HFFc6 (cell line): ENCODE data around the gene MYO1G. TPM values are rescaled to one million over a fixed set of nuclear protein-coding genes. Genes with fewer than 3 reads are reported as not detected.

Source experiments
- DNase-seq: peaks from one replicate; pipeline ENCODE4 v3.0.0-alpha.2; 2018
- H3K27ac Mint-ChIP-seq: 2 replicates; pipeline ENCODE4 v1.8.0; 2020; ENCODE audit warnings: mild to moderate bottlenecking, mixed read lengths
- H3K27me3 Mint-ChIP-seq: 2 replicates; pipeline ENCODE4 v1.8.0; 2021; ENCODE audit warnings: mild to moderate bottlenecking, moderate library complexity, mixed read lengths; ENCODE audit not compliant: insufficient read depth
- H3K36me3 Mint-ChIP-seq: 2 replicates; pipeline ENCODE4 v1.8.0; 2021; ENCODE audit warnings: low read depth, mixed read lengths
- H3K4me1 Mint-ChIP-seq: 2 replicates; pipeline ENCODE4 v1.8.0; 2020; ENCODE audit warnings: low read depth, mixed read lengths
- H3K4me3 Mint-ChIP-seq: 2 replicates; pipeline ENCODE4 v1.8.0; 2020; ENCODE audit warnings: mild to moderate bottlenecking, moderate library complexity, mixed read lengths
- H3K9me3 Mint-ChIP-seq: 2 replicates; pipeline ENCODE4 v1.8.0; 2020; ENCODE audit warnings: mild to moderate bottlenecking, mixed read lengths
- CTCF ChIP-seq: fragments of 200-600 bp; sonication (generic); IDR thresholded peaks from 2 replicates; pipeline ENCODE4 v1.5.0; 2021; ENCODE audit warnings: antibody characterized with exemption, mild to moderate bottlenecking
- total RNA-seq, 6 experiments: library from RNA; stranded (reverse); fragmentation: NEBNext Ultra II Directional; extraction: Animal tissue kit (Norgen Biotek cat#: 25700); gene quantifications; 2 replicates in 1 of 6; 3 replicates in 5 of 6; pipeline ENCODE4 v1.2.3, GENCODE V29; 2021

MYO1G gene
- total RNA-seq, 6 experiments from 2014 or later, result not detected

- Mint-ChIP-seq H3K27ac (peak overlapping the region; percentile 0; the same call in 1 of the 2 replicates), H3K36me3 (no peaks in the 10 kb centered on the region), H3K4me3 (no peak overlapping the region), H3K4me1 (peaks cover 15% of the 10 kb centered on the region), H3K9me3 (no peaks in the 10 kb centered on the region), H3K27me3 (peaks cover 12% of the 10 kb centered on the region)
- DNase-seq, result no peak
- TF ChIP-seq CTCF, result no peak
Observed at GRCh38 chr7:44960011-44960580, 18.7 kb downstream of the MYO1G start.

GRCh38 chr7:44959433-44959951, 19.3 kb downstream of the MYO1G start:
- no peaks in the 10 kb centered on the region for H3K9me3 Mint-ChIP-seq
- TF ChIP-seq CTCF, result no peak
- no peaks in the 10 kb centered on the region for H3K36me3 Mint-ChIP-seq
- H3K4me3 Mint-ChIP-seq, result peak overlapping the region; percentile 9; the same call in 1 of the 2 replicates
- peak; percentile 27 for DNase-seq
- no peak overlapping the region for H3K27ac Mint-ChIP-seq
- H3K4me1 Mint-ChIP-seq, result peaks cover 15% of the 10 kb centered on the region
- peaks cover 16% of the 10 kb centered on the region for H3K27me3 Mint-ChIP-seq

GRCh38 chr7:44958645-44959344, 20.0 kb downstream of the MYO1G start:
- Mint-ChIP-seq H3K27ac (no peak overlapping the region), H3K27me3 (peaks cover 21% of the 10 kb centered on the region), H3K4me1 (peaks cover 15% of the 10 kb centered on the region), H3K9me3 (no peaks in the 10 kb centered on the region), H3K4me3 (peak overlapping the region; percentile 14; the same call in 1 of the 2 replicates), H3K36me3 (no peaks in the 10 kb centered on the region)
- TF ChIP-seq CTCF, result no peak
- DNase-seq, result no peak

GRCh38 chr7:44956157-44956766, 22.6 kb downstream of the MYO1G start:
- Mint-ChIP-seq H3K9me3 (no peaks in the 10 kb centered on the region), H3K4me1 (peaks cover 15% of the 10 kb centered on the region), H3K36me3 (no peaks in the 10 kb centered on the region), H3K4me3 (no peak overlapping the region), H3K27me3 (peaks cover 22% of the 10 kb centered on the region), H3K27ac (no peak overlapping the region)
- no peak for DNase-seq
- TF ChIP-seq CTCF, result no peak

- Mint-ChIP-seq H3K27ac (no peak overlapping the region), H3K4me3 (no peak overlapping the region), H3K36me3 (no peaks in the 10 kb centered on the region), H3K4me1 (peaks cover 15% of the 10 kb centered on the region), H3K27me3 (peaks cover 26% of the 10 kb centered on the region), H3K9me3 (no peaks in the 10 kb centered on the region)
- no peak for TF ChIP-seq CTCF
- DNase-seq, result no peak
Observed at GRCh38 chr7:44955733-44956132, 23.1 kb downstream of the MYO1G start.
